Brain pericyte (primary cell): Measurements from ENCODE around the gene ISX.

ENCODE experiments used
- DNase-seq: peaks from one replicate; pipeline ENCODE4 v3.0.0-alpha.2; 2012; ENCODE audit warnings: low read depth, low spot score

Gene ISX

DNA sequence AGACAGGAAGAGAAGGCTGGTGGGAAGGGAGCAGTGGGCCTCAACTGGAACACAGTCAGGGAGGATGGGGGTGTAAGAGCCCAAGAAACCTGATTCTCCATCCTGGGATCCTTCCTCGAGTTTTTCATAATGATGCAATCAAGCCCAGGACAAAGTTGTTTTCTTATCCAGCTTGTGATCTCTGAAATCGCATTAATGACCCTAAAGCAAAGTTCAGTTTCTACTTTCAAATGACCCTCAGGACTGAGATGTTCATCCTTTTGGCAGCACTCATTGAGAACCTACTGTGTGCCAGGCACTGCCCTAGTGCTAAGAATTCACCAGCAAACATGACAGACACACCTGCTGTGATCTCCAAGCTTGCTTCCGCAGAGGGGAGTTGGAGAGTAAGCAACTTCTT, 45.3 kb downstream of the ISX start:
- DNase-seq: no peak

DNA sequence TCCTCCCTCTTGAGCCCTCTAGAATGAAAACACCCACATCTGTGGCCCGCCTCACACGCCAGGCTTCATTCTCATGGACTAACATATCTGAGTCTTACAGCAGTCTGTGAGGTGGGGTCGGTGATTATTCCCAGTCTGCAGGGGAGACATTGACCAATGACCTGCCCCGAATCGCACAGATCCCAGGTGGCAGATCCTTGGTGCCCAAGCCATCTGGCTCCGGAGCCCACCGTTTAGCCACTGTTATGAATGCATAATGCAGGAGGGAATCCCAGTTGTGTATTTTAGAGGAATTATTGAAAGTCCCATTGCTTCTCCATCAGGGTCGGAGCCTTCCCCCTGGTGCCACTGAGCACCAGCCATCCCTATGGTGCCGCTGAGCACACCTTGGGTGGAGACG, 47.4 kb downstream of the ISX start:
- no peak for DNase-seq

DNA sequence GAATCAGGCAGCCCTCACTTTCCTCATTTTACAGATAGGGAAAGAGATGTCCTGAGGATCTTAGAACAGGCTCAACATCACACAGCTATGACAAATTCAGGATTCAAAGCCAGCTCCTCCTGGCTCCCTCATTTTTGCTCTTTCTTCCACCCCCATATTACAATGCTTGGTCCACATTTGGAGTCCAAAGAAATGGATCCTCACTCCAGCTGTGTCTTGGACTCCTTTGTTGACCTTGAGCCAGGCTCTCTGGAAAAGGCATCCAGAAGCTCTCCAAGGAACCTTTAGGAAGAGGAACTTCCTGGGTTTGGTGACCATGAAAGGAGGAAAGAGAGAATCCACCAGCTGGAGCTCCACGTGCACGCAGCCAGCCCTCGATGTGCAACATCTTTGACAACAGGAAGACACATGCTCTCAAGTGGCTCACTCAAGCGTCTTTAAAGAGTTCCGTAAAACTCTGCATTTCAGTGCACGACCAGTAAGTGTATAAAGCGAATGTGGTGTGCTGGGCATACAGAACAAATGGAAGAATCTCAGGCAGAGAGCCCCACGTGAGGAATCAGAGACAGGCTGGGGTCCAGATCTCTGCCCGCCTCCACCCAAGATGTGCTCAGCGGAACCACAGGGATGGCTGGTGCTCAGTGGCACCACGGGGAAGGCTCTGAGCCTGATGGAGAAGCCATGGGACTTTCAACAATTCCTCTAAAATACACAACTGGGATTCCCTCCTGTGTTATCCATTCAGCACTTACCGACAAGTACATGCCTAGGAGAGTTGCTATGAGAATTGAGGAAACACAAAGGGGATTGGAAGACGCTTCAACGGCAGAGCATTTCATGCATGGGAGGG, 48.4 kb downstream of the ISX start:
- DNase-seq: no peak

DNA sequence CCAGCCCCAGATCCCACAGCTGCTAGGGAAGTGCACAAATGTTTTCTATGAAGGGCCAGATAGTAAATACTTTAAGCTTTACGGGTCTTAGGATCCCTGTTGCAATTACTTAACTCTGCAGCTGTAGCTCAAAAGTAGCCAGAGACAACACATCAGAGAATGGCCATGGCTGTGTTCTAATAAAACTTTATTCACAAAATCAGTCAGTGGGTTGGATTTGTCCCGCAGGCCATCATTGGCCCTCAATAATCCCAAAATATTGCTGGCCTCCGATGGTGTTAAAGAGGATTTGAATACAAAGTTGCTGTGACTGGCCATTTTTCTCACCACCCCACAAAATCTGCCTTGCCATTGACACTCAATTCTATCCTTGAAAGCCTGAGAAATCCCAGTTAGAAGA, 49.6 kb downstream of the ISX start:
- no peak for DNase-seq

DNA sequence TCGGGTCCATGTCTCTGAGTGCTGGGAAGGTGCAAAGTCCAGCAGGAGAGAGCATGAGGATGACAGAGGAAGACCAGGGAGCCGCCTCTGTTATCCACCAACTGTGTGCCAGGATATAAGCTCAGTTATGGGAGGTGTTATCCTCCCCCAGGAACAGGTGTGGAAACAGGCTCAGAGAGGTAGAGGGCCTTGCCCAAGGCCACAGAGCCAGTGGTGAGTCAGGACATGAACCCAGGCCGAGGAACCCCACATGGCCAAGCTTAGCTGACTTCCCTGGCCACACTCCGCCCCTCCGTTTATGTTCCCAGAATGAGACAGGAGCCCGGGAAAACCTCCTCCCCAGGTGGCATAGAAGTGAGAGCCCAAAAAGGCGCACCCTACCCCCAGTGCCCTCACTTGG, 50.3 kb downstream of the ISX start:
- DNase-seq: no peak

DNA sequence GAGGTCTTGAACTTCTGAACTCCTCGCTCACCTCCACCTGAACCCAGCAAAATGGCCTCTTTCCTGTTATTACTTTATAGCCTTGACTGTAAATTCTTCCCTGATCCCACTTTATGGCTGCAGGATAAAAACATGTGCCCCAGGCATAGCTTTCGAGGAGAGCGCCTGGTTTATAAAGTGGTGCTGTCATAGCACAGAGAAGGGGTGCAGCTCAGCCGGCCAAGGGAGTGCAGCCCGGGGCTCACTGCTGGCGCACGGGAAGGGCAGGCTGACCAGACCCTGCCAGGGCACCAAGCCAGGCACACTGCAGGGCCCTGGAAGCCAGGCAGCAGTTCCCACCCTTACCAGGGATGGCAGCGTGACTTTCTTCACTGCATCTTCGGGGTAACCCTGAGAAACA, 50.9 kb downstream of the ISX start:
- DNase-seq: no peak

DNA sequence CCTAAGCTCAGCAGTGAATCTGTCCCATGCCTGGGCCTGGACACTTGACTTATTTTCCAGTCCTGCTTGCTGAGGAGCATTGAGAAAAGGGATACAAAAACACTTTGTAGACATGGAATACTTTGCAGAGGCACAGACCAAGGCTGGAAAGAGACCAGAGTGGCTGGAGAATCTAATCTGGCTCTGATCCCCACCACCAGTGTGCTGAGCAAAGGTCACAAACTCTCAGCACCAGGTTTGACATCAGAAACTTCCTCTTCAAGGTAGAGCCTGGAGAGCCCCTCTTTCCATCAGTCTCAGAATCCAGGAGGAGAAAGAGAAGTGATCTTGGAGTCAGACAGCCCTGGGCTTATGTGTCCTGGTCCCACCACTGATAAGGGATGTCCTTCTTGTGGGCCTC, 53.5 kb downstream of the ISX start:
- no peak for DNase-seq

DNA sequence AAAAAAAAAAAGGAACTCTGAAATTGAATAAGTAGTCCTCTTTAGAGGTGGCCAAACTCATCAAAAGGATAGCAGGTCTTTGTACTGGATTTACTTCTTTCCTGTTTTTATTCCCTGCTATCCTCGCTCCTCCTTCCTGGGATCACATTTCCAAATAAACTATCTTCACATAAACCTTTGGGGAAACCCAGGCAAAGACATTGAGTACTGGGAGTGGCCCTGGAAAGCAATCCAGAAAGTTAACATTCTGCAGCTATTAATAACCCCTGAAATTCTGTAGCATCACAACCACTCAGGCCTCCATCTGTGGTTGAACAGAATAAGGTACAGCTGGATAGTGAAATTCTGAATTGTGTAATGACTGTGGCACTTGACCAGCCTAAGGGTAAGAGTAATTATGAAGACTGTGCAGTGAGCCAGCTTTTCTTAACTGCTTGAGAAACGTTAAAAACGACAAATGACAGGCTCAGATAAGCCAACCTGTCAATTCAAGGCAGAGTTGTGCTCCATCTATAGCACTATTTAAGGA, 58.8 kb downstream of the ISX start:
- no peak for DNase-seq

DNA sequence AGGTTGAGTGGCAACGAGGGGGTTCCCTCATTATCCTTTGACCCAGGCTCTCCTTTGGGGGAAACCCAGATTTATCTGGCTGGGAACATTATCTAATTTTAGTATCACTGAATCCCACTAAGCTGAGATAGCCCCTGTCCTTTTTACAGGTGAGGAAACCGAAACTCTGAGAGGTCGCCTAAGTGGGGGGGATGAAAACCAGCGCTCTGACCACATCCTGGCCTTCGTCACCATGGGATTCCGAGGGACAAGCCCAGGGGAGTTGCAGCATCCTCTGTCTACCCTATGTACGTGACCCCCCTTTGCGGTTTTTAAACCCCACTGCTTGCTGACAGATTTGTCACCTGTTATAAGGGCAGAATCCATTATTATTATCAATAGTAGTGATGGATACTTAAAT, 61.0 kb downstream of the ISX start:
- DNase-seq: no peak

DNA sequence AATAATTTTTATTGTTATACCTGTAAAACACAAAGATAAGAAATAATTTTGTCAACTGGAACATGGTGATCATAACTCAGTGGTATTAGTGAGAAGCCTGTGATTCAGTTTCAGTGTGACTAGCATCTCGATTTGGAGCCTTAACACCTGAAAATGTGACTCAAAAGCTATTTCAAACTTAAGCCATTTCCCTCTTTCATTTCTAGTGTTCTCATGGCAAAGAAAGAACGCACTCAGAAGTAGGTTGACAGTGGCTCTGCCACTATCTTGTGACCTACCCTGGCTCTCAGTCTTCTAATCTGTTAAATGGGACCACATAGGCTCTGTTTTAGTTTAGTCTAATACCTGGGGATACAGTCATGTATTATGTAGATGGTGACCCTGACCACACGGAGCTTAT, 62.7 kb downstream of the ISX start:
- DNase-seq: no peak

DNA sequence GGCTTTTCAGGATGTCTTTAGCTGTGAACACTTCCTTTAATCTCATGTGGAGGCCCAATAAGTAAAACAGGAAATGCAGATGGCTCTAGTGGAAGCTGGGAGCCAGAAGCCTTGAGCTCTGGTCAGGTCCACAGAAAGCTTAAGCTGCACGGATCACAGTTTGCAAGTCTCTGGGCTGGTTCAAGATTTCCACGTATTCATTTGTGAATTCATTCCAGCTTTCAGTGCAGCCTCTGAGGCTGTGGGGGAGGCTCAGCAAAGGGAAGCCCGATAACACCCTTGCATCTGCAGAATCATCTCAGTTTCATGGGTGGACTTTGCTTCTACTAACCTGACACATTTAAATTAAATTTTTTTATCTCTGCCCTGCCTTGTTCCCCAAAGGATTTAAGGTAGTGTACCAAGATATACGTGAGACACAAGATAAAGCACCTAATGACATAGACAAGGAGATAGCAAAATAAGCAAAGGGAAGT, 65.6 kb downstream of the ISX start:
- DNase-seq: no peak

DNA sequence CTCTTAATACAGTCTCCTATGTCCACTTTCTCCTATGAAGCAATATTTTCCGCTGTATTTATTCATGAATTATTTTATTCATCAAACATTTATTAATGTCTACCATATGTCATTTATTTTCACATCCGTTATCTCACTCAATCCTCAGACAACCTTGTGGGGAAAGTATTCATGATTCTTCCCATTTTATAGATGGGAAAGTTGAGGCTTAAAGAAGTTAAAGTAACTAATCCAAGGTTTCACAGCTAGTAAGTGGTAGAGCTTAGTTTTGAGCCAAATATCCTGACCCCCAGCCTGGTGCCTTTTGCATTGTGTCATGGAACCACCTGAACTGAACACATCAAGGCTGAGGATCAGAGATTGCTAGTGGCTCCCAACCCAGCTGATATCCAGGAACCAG, 66.6 kb downstream of the ISX start:
- no peak for DNase-seq

DNA sequence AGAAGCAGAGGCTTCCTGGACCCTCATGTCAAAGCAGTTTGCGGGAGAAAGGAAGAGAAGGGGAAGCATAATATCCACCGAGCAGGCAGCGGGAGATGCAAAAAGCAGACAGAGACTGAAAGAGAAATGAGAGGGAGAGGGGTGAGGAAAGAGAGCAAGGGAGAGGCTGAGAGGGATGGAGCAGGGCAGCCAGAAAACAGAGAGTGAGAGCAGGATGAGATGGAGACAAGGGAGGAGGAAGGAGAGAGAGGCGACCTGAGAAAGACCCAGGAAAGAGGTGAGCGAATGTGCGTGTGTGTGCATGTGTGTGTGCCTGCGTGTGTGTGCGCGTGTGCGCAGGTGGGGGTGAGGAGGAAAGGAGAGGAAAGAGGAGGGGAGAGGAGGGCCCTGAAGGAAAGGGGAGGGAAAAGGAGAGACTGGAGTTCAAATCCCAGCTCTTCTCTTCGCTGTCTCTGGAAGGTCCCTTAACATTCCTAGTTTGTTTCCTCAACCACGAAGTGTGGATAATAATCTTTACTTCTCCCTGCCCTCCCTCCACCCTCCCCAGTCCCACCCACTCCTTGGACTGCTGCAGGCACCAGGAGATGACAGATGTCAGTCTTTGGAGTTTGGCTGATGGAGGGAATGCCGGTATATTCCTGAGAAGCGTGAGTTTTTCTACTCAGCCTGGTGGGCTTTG, 67.9 kb downstream of the ISX start:
- no peak for DNase-seq

DNA sequence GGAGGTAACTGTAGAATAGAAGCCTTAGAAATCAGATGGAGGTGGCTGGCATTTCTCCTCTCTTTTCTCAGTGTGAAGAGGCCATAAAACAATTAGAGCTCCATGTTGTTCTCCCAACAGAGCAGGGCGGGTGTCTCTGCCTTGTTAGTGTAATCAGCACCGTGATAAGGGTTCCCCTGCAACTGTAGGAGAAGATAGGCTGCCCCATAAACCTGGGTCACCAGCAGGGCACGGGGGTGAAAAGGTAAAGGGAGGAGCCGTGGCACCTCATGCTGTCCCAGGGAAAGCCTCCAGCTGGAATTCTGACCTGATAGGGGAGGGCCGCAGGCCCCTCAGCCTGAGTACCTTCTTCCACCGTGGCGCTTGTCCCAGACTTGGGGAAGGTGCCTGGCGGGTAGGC, 68.7 kb downstream of the ISX start:
- DNase-seq: no peak

DNA sequence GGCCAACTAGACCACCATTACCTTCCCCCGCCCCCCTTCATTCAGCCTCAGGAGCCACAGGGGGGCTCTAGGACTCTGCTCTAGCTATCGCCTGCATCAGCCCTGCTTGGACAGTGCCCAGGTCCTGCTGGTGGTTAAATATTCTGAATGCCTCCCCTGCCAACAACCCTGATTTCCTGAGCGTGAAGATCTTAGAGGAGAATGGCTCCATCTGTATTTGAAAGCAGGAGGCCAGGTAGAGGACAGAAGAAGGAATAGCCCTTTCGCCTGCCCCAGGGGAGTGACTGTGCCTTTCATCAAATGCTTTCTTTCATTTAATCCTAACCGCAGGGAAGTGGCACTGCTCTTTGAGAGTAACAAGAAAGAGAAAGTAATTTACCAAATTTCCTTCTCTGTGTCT, 69.2 kb downstream of the ISX start:
- DNase-seq: no peak
